GM23338 (cell line): Measurements from ENCODE around the gene ZNF292. TPM values are rescaled to one million over a fixed set of nuclear protein-coding genes. Genes with fewer than 3 reads are reported as not detected.

Experiments
- ATAC-seq: fragments of 200-7000 bp; cut with Tn5 transposase; 3 replicates; pipeline ENCODE4 v1.9.1; 2020
- DNase-seq: peaks from one replicate; pipeline ENCODE4 v3.0.0-alpha.2; 2015; ENCODE audit warnings: low spot score
- H2AFZ ChIP-seq: fragments of 200-600 bp; sonication (generic); 2 replicates; pipeline ENCODE4 v1.8.0; 2016; ENCODE audit warnings: antibody characterized with exemption, mild to moderate bottlenecking, moderate library complexity
- H3F3A ChIP-seq: fragments of 200-600 bp; sonication (generic); replicated peaks from 2 replicates; pipeline ENCODE4 v1.8.0; 2017; ENCODE audit warnings: antibody characterized with exemption, mixed run types, low read depth
- H3K27ac ChIP-seq: fragments of 200-600 bp; sonication (generic); 2 replicates; pipeline ENCODE4 v1.6.1; 2016; ENCODE audit warnings: low read depth
- H3K27me3 ChIP-seq: fragments of 200-600 bp; sonication (generic); 2 replicates; pipeline ENCODE4 v1.8.0; 2016; ENCODE audit warnings: mild to moderate bottlenecking, mixed run types, moderate library complexity; ENCODE audit not compliant: insufficient read depth
- H3K36me3 ChIP-seq: fragments of 200-600 bp; sonication (generic); 2 replicates; pipeline ENCODE4 v1.8.0; 2016; ENCODE audit warnings: mild to moderate bottlenecking; ENCODE audit not compliant: insufficient read depth
- H3K4me1 ChIP-seq: fragments of 200-600 bp; sonication (generic); 2 replicates; pipeline ENCODE4 v1.8.0; 2016; ENCODE audit warnings: mild to moderate bottlenecking, moderate library complexity; ENCODE audit not compliant: insufficient read depth
- H3K4me2 ChIP-seq: fragments of 200-600 bp; sonication (generic); 2 replicates; pipeline ENCODE4 v1.7.1; 2017; ENCODE audit warnings: mixed run types
- H3K4me3 ChIP-seq: fragments of 200-600 bp; sonication (generic); 2 replicates; pipeline ENCODE4 v1.6.1; 2016; ENCODE audit warnings: mixed run types
- H3K79me2 ChIP-seq: fragments of 200-600 bp; sonication (generic); replicated peaks from 2 replicates; pipeline ENCODE4 v1.8.0; 2017; ENCODE audit warnings: mild to moderate bottlenecking; ENCODE audit not compliant: insufficient read depth
- H3K9me2 ChIP-seq: fragments of 200-600 bp; sonication (generic); 2 replicates; pipeline ENCODE4 v1.8.0; 2017; ENCODE audit not compliant: insufficient read depth
- H4K20me1 ChIP-seq: fragments of 200-600 bp; sonication (generic); replicated peaks from 2 replicates; pipeline ENCODE4 v1.8.0; 2017; ENCODE audit warnings: mild to moderate bottlenecking; ENCODE audit not compliant: insufficient read depth
- H3K27ac Mint-ChIP-seq: 2 replicates; pipeline ENCODE4 v1.8.0; 2020; ENCODE audit warnings: inconsistent platforms, mild to moderate bottlenecking, moderate library complexity, mixed read lengths
- H3K27me3 Mint-ChIP-seq: 3 replicates; pipeline ENCODE4 v1.8.0; 2022; ENCODE audit warnings: low read depth, mild to moderate bottlenecking, moderate library complexity, mixed read lengths, inconsistent platforms; ENCODE audit not compliant: insufficient read depth, poor library complexity
- H3K36me3 Mint-ChIP-seq: 3 replicates; pipeline ENCODE4 v1.8.0; 2021; ENCODE audit warnings: low read depth, mild to moderate bottlenecking, inconsistent platforms, moderate library complexity, mixed read lengths
- H3K4me1 Mint-ChIP-seq: 3 replicates; pipeline ENCODE4 v1.8.0; 2020; ENCODE audit warnings: mild to moderate bottlenecking, inconsistent platforms, mixed read lengths
- H3K4me3 Mint-ChIP-seq: 3 replicates; pipeline ENCODE4 v1.8.0; 2021; ENCODE audit warnings: moderate library complexity, mild to moderate bottlenecking, inconsistent platforms, mixed read lengths
- H3K9me3 Mint-ChIP-seq: 3 replicates; pipeline ENCODE4 v1.8.0; 2020; ENCODE audit warnings: moderate library complexity, mild to moderate bottlenecking, inconsistent platforms, mixed read lengths
- CREB1 ChIP-seq: fragments of 250-450 bp; sonication (Bioruptor Pico); IDR thresholded peaks from 2 replicates; pipeline ENCODE4 v1.5.0; 2020; ENCODE audit warnings: low read depth, mild to moderate bottlenecking, moderate library complexity
- CTCF ChIP-seq, 2 experiments: fragments of 200-600 bp in 1 of 2; sonication (generic) in 1 of 2; conservative IDR thresholded peaks; 2 replicates each; pipeline versions ENCODE4 v1.5.1 to v1.6.1; 2016 to 2017; ENCODE audit warnings: antibody characterized with exemption in 2 of 2, low read depth in 2 of 2, mild to moderate bottlenecking in 2 of 2, moderate library complexity in 1 of 2
- ETS1 ChIP-seq: IDR thresholded peaks from 2 replicates; pipeline ENCODE4 v1.6.1; 2016; ENCODE audit warnings: antibody characterized with exemption
- EZH2 ChIP-seq: fragments of 200-600 bp; sonication (generic); IDR thresholded peaks from one replicate; pipeline ENCODE4 v1.8.0; 2017; ENCODE audit warnings: antibody characterized with exemption, mild to moderate bottlenecking, low read depth; ENCODE audit not compliant: unreplicated experiment
- EZH2phosphoT487 ChIP-seq: fragments of 200-600 bp; sonication (generic); IDR thresholded peaks from one replicate; pipeline ENCODE4 v1.8.1; 2018; ENCODE audit warnings: antibody characterized with exemption; ENCODE audit not compliant: unreplicated experiment
- JUNB ChIP-seq: IDR thresholded peaks from one replicate; pipeline ENCODE4 v1.6.1; 2016; ENCODE audit warnings: antibody characterized with exemption; ENCODE audit not compliant: unreplicated experiment
- NANOG ChIP-seq: IDR thresholded peaks from 2 replicates; pipeline ENCODE4 v1.6.1; 2016; ENCODE audit warnings: antibody characterized with exemption, borderline replicate concordance
- POLR2AphosphoS5 ChIP-seq: IDR thresholded peaks from 2 replicates; pipeline ENCODE4 v1.6.1; 2016; ENCODE audit warnings: antibody characterized with exemption, low read depth
- REST ChIP-seq: IDR thresholded peaks from one replicate; pipeline ENCODE4 v1.6.1; 2018; ENCODE audit warnings: antibody characterized with exemption; ENCODE audit not compliant: unreplicated experiment
- STAT1 ChIP-seq: IDR thresholded peaks from one replicate; pipeline ENCODE4 v1.6.1; 2016; ENCODE audit warnings: antibody characterized with exemption; ENCODE audit not compliant: unreplicated experiment
- ZNF114 ChIP-seq: fragments of 250-450 bp; sonication (Bioruptor Pico); IDR thresholded peaks from 2 replicates; pipeline ENCODE4 v1.5.0; 2020; ENCODE audit warnings: mild to moderate bottlenecking, moderate library complexity
- ZNF331 ChIP-seq: fragments of 250-450 bp; sonication (Bioruptor Pico); IDR thresholded peaks from 2 replicates; pipeline ENCODE4 v1.5.0; 2020; ENCODE audit warnings: low read depth, mild to moderate bottlenecking, moderate library complexity
- ZNF462 ChIP-seq: fragments of 250-450 bp; sonication (Bioruptor Pico); IDR thresholded peaks from 2 replicates; pipeline ENCODE4 v1.5.0; 2020; ENCODE audit warnings: mild to moderate bottlenecking, moderate library complexity
- polyA plus RNA-seq: library from polyadenylated mRNA; unstranded; fragments of >200 nt; fragmentation: Nextera tagmentation; extraction: Ambion mirVana; gene quantifications from 2 replicates; pipeline ENCODE4 v1.2.1, GENCODE V29; 2016
- total RNA-seq: library from RNA; depleted of rRNA; stranded (reverse); fragments of >200 nt; shearing (Covaris generic); gene quantifications from 2 replicates; pipeline ENCODE4 v1.2.3, GENCODE V29; 2014

The ZNF292 gene
- total and polyA plus RNA-seq, 2 experiments from 2014 or later, result 45.7 to 67.9 TPM

- no peaks in the 10 kb centered on the region for H3K4me1 Mint-ChIP-seq
- Histone ChIP-seq H2AFZ (no peak overlapping the region), H3F3A (no peaks in the 10 kb centered on the region), H3K9me2 (no peaks in the 10 kb centered on the region), H3K27me3 (no peaks in the 10 kb centered on the region), H4K20me1 (no peaks in the 10 kb centered on the region), H3K79me2 (no peaks in the 10 kb centered on the region), H3K4me3 (no peak overlapping the region), H3K27ac (no peak overlapping the region), H3K4me1 (no peaks in the 10 kb centered on the region), H3K4me2 (no peak overlapping the region), H3K36me3 (no peaks in the 10 kb centered on the region)
- TF ChIP-seq ZNF114 (CRISPR knock-in tag) (no peak), CTCF (conservative IDR thresholded peaks at IDR 0.05; ENCODE audit: low read depth in 2 of 2) (no peak), EZH2 (no peak), ETS1 (no peak), ZNF331 (CRISPR knock-in tag) (no peak), ZNF462 (CRISPR knock-in tag) (no peak), STAT1 (no peak), NANOG (no peak), CREB1 (CRISPR knock-in tag) (no peak), REST (no peak), JUNB (no peak), EZH2phosphoT487 (no peak), POLR2AphosphoS5 (no peak)
- H3K27me3 Mint-ChIP-seq, result peaks cover 1% of the 10 kb centered on the region
- no peak overlapping the region for H3K27ac Mint-ChIP-seq
- no peaks in the 10 kb centered on the region for H3K36me3 Mint-ChIP-seq
- no peak for ATAC-seq
- H3K4me3 Mint-ChIP-seq, result no peak overlapping the region
- H3K9me3 Mint-ChIP-seq, result no peaks in the 10 kb centered on the region
- DNase-seq, result no peak
Observed at GRCh38 chr6:87312860-87313259, 157.5 kb downstream of the ZNF292 start.
